HG02981 (cell line): ENCODE measurements around the gene TEX14.
A peak's percentile ranks its signal among the peaks of the same experiment; 100 is the strongest.

Experiments used
- ATAC-seq: cut with Tn5 transposase; IDR thresholded peaks from one replicate; pipeline ENCODE4 v1.9.1; 2021; ENCODE audit warnings: mild to moderate bottlenecking, moderate library complexity; ENCODE audit not compliant: unreplicated experiment

TEX14 gene

GRCh38 chr17:58531122-58531521 lies 160.7 kb downstream of the TEX14 start:
- no peak for ATAC-seq

- no peak for ATAC-seq
Observed at GRCh38 chr17:58530655-58531054, 161.2 kb downstream of the TEX14 start.

GRCh38 chr17:58529275-58529674 lies 162.6 kb downstream of the TEX14 start:
- no peak for ATAC-seq

- no peak for ATAC-seq
Observed at GRCh38 chr17:58528443-58528842, 163.4 kb downstream of the TEX14 start.

- no peak for ATAC-seq
Observed at GRCh38 chr17:58527949-58528348, 163.9 kb downstream of the TEX14 start.

DNA sequence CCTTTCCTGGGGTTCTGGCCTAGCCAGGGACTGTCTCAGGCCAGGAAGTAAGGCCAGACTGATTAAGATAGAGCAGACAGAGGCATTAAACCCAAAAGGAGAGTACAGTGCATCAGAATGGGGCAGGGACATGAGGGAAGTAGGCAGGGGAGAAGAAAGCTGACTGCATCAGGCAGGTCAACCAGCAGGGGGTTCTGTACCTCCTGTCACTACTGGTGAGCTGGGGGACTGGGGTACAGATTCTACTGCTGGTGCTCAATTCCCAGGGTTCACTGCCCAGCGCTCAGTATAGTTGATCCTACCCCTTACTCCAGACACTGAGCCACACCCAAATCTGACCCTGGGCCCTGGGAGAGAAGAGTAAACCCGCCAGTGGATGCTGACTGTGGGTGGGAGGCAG lies 164.5 kb downstream of the TEX14 start:
- ATAC-seq: no peak

GRCh38 chr17:58525239-58525638 lies 166.6 kb downstream of the TEX14 start:
- ATAC-seq: no peak

- ATAC-seq: no peak
Observed at GRCh38 chr17:58521680-58522079, 170.2 kb downstream of the TEX14 start.

DNA sequence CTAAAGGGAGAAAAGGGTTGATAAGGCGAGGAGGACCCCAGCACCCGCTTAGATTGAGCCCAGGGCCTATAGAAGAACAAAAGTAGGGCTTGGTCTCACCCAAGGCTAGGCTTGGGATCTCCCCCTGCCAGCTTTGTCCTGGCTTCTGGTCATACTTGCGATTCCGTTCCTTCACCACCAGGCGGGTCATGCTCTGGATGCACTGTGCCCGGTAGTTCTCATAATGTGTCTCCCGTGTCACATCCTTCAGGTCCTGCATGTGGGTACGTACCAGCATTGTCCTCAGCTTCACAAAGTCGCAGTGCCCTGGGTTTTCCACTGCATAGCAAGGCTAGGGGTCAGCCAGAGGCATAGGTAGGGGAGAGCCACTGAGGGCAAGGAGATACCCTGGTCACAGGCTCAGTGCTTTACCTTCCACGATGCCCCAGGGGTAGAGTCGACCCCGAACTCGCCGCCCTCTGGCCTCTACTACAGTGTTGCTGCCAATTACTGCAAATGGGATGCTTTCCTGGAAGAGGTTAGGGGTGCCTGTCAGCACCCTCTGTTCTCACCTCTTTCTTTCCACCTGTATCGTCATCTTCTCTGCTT lies 170.9 kb downstream of the TEX14 start:
- ATAC-seq: no peak

DNA sequence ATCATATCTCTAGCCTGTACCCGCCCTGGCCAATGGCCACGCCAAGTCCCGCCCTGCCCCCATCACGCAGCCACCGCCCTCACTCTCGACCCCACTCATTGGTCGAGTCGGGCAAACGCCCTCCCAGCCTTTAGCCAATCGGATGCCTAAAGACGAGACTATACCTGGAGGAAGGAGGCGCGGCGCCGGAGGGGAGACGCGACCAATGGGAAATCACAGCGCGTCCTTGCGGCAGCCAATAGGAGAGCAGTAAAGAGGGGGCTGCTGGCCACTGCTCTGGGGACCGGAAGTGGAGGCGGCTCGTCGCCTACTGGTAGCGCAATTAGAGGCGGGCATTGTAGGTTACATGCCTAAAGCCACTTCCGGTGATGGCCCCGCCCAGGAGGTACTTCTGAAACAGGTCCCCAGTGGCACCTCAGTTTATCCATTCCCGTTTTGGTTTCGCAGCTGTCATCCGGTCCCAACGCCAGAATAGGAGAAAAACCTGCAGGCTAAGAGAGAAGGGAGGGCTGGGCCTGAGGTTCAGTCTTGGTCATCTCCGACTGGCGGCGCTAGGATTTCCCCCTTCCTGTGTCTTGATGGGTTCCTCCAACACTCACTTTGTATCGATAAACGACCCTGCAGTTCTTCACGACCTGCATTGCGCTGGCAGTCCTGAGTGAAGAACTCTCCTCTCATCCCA lies 173.8 kb downstream of the TEX14 start:
- peak; percentile 78 for ATAC-seq

DNA sequence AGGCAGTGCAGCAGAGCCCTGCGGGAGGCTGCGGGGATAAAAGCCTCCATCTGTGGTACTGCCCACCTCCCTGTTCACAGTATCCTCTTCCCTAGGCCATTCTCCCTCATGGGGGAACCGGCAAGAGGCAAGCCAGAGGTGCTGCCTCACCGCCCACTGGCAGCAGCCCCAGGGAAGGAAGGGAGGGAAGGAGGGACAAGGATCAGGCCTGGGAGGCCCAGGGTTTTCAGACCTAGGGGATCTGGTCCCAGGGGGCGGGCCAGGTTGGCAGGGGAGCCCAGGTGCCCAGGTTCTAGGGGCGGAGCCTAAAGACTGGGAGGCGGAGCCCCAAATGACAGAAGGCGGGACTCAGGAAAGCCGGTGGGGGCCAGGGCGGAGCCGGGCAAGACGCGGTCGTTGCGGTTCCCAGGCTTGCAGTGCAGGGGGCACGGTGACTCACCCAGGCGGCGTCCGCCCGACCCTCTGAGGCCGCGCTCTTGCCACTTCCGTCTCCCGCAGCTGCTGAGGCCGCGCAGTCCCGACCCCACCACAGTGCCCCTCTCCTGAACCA lies 174.4 kb downstream of the TEX14 start:
- ATAC-seq: no peak

DNA sequence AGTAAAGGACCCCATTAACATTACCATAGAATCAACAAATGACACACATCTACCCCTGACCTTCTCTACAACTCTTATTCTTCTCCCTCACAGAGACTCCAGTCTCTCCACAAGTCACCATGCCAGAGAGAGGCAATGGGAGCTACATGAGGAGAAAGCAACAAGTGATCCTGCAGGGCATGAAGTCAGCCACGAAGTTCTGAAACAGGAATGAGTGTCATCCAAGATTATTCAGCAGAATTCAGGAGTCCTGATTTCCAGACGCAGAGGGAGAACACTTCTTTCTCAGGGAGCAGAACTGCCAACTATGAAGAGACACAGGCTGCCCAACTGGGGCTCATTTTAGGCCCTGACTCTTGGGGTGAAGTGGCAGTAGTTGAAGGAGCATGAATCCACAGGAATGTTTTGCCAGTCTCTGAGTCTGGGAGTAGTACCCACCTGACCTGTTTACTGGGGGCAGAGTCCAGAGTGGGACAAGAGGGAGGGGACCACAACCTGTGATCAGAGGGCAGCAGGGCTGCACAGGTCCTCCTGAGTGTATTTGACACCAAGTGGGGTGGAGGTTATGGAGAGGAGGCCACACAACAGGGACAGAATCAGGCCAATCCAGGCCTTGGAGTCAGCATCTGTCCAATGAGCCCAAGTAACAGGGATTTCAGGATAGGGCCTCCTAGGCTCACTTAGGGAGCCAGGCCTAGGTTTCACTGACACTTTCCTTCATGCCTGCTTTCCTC lies 175.0 kb downstream of the TEX14 start:
- ATAC-seq: no peak

- no peak for ATAC-seq
Observed at GRCh38 chr17:58515286-58515685, 176.6 kb downstream of the TEX14 start.

- ATAC-seq: no peak
Observed at GRCh38 chr17:58514770-58515157, 177.1 kb downstream of the TEX14 start.

DNA sequence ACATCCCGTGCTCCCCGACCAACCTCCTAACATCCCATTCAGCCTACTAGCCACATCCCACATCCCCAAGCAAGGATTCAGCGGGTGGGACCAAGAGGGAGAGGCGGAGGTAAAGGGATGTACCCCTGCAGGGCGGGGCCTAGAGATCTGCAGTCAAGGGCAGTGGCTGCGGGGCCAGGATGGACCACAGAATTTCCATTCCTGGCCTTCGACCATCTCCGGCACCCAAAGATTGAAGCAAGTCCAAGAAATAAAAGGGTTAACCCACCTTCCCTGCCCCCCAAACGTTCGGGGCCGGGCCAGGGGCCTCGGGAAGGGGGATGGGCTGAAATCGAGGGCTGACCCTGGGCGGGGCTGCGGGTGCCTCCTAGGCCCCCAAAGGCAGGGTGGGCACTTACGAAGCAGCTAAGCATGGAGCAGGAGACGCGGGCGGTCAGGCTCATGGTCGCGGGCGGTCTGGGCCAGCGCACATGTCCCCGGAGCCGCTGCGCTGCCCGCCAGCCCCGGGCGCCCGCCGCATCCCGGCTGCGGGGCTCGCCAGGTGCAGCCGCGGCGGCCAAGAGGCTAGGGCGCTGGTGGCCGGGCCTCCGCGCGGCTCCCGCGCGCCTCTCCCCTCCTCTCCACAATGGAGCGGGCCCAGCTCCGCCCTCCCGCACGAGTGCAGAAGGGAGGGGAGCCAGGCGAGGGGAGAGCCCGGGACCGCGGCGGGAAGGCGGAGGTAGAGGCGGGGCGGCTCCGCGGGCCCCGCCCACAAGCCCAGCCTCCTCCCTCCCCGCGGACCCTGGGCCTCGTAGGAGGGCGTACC lies 177.7 kb downstream of the TEX14 start, which contains the start of gene MTMR4:
Gene MTMR4 (minus strand): TSS at position 674 of the 805 bp plus-strand sequence. CDS start 231 bp downstream, at position 443.
- no peak for ATAC-seq

- ATAC-seq: no peak
Observed at GRCh38 chr17:58513267-58513964, 178.4 kb downstream of the TEX14 start.

- no peak for ATAC-seq
Observed at GRCh38 chr17:58510075-58510474, 181.8 kb downstream of the TEX14 start.

GRCh38 chr17:58508341-58509067 lies 183.3 kb downstream of the TEX14 start:
- ATAC-seq: no peak

DNA sequence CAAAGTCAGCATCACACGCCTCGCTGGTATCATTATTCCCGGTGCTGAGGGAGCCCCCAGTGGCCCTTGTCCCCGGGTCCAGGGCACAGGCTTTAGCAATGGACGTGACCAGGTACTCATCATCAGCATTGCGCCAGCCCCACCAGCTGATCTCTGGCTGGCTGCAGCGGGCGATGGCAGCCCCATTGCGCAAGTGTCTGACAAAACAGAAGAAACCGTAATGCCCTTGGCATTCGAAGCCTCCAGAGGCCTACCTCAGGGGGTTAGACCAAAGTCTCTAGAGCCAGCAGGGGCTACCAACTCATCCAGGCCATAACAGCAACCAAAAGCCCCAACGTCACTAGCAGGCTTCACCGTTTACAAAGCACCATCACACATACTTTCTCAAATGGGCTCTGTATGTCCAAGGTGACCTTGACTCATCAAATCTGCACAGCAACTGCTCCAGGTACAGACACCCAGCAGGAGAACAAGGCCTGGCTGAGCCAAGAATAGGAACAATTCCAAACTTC lies 184.7 kb downstream of the TEX14 start:
- ATAC-seq: no peak
